KOPT-K1 (cell line): Measurements from ENCODE around the gene PALLD.
"Not testable (repeated sequence)": the region's sequence is repeated elsewhere in the genome, so short reads cannot be mapped to it uniquely, and the experiment has no call there.

Experiments
- H3K27ac ChIP-seq: fragments of 200-600 bp; sonication (generic); 2 replicates; pipeline ENCODE4 v1.5.1; 2016; ENCODE audit warnings: antibody characterized with exemption, mild to moderate bottlenecking, low read depth, low read length; ENCODE audit not compliant: poor library complexity, severe bottlenecking
- H3K36me3 ChIP-seq: fragments of 200-600 bp; sonication (generic); 2 replicates; pipeline ENCODE4 v1.5.1; 2017; ENCODE audit warnings: antibody characterized with exemption, mild to moderate bottlenecking, low read length, moderate library complexity; ENCODE audit not compliant: insufficient read depth
- H3K9me3 ChIP-seq: fragments of 200-600 bp; sonication (generic); 2 replicates; pipeline ENCODE4 v1.5.1; 2017; ENCODE audit warnings: antibody characterized with exemption, low read length, mild to moderate bottlenecking; ENCODE audit not compliant: insufficient read depth, poor library complexity, severe bottlenecking

Gene PALLD

DNA sequence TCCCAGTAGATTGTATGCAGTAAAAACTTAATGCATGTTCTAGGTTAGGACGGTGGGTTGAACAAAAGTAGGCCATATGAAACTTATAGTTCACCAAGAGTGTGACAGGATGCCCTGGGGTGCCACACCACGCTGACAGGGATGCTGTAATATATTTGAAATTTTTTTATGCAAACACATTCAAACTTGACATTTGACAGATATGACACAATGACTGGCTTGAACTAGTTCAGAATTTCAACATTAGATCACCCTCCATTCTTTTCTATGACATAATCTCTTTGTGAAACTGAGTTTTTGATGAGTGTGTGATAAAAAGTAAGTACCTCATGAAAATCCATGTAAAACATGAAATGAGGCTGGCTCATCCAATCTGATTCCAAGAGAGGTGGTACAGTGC is 198.4 kb downstream of the PALLD start:
- Histone ChIP-seq H3K9me3 (no peaks in the 10 kb centered on the region), H3K27ac (no peak overlapping the region), H3K36me3 (no peaks in the 10 kb centered on the region)

DNA sequence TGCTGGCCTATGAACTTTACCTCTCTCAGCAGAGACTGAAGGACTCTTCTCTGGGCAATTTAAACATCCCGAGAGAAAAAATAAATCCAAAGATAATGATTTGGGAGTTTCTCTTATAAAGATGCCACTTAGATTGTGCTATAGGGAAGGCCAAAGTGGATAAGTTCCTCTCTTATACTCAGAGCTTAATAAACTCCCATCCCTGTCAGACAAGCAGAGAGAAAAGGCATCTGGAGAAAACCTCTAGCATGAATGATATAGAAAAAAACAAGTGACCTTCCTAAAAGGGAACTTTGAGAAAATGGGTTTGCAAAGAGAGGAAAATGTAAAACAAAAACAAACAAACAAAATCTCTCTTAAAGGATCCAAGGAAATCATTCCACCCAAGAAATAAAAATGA is 199.4 kb downstream of the PALLD start:
- Histone ChIP-seq H3K27ac (no peak overlapping the region), H3K9me3 (no peaks in the 10 kb centered on the region), H3K36me3 (no peaks in the 10 kb centered on the region)

DNA sequence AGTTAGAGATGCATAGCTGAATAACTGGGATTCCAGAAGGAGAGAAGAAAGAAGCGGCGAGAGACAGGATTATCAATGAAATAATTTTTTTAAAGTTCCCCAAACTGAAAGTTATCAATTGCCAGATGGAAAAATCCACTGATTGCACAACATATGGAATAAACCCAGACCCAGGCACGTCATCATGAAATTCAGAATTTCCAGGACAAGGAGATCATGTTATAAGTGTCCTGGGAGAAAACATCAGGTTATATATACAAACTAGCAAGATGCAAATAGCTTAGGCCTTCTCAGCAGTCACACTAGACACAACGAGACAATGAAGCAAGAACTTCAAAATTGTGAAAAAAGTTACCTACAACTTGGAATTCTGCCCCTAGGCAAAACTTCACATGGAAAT is 200.0 kb downstream of the PALLD start:
- Histone ChIP-seq H3K27ac (no peak overlapping the region), H3K9me3 (no peaks in the 10 kb centered on the region), H3K36me3 (no peaks in the 10 kb centered on the region)

DNA sequence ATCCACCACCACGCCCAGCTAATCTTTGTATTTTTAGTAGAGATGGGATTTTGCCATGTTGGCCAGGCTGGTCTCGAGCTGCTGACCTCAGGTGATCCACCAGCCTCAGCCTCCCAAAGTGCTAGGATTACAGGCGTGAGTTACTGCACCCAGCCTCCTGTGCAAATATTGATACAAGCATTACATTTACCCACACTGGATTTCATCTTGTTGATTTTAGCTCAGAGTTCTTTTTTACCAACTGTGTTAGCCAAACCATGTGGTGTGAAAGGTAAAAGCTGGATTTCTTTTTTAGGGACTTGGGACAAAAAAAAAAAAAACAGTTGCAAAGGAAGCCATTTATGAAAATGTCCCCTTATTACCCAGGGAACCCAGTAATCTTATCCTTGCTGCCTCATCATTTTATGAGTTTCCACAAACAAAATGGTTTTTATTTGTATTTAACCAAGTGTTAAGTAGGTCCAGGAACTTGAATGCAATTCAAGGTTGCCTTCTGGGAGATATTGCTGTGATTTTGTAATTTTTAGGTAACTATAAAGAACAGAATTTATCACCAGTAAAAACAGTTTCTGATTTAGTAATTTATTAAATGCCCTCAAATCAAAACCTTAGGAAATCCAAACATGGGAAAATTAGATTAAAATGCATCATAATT is 202.5 kb downstream of the PALLD start:
- H3K36me3 ChIP-seq: no peaks in the 10 kb centered on the region
- H3K9me3 ChIP-seq: no peaks in the 10 kb centered on the region
- H3K27ac ChIP-seq: no peak overlapping the region

DNA sequence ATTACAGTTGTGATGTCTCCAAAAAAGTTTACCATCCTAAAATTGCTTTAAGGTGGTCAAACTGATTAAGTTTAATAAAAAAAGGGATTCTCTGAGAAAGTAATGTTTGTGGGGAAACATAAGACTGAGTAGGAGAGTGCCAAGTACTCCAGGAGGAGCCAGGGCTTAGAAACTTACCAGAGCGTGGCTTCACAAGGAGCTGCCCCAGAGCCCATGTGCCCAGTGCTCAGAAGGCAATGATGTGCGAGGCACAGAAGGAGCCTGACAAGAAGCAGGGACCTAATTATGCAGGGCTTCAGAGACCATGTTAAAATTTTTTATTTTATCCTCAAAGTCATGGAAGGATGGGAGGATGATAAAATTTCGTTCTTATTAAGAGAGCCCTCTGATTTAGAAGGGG is 204.2 kb downstream of the PALLD start:
- no peaks in the 10 kb centered on the region for H3K36me3 ChIP-seq
- no peak overlapping the region for H3K27ac ChIP-seq
- H3K9me3 ChIP-seq: no peaks in the 10 kb centered on the region

DNA sequence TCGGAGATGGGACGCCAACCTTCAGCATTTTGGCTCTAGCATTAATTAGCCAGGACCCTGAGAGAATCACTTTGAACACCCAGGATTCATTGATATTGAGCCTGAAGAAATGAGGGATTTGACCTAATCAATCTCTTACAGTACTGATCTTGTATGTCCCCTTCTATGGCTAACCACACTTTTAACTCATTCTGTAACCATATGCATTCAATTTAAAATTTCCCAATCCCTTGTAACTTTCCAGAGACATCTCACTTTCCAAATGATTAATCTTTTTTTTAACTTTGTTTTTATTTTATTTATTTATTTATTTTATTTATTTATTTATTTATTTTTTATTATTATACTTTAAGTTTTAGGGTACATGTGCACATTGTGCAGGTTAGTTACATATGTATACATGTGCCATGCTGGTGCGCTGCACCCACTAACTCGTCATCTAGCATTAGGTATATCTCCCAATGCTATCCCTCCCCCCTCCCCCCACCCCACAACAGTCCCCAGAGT is 205.8 kb downstream of the PALLD start:
- not testable (repeated sequence) for H3K27ac ChIP-seq, H3K36me3 ChIP-seq, H3K9me3 ChIP-seq

DNA sequence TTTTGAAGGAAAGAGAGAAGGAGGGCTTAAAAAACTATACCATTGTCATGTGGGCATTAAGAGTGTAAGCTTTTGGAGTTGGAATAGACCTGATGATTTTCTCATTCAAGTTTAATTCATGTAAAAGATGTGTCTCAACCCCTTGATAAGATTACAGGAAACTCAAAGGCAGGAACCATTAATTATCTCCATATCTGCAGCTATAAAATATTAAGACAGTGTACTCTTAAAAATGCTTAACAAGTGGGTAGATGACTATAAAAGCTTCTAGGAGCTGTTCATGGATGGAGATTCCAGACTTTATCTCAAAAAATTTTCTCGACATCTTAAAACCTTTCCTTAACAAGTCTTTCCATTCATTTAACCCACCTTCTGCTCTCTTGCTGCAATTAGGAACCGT is 208.3 kb downstream of the PALLD start:
- H3K9me3 ChIP-seq: no peaks in the 10 kb centered on the region
- H3K36me3 ChIP-seq: no peaks in the 10 kb centered on the region
- H3K27ac ChIP-seq: no peak overlapping the region

DNA sequence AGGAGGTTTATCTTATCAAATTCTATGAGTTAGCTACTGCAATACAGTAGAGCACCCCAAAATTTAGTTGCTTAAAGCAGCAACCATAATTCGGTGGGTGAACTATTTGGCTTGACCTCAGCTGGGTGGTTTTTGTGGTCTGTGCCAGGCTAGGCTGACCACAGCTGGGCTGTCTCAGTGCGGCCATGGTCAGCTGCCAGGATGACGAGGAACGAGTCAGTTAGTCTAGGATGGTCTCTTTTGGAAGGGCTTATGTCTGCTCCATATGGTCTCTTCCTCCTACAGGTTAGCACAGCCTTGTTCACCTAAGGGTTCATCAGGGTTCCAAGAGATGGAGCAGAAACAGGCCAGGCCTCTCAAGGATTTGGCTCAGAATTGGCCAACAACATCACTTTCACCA is 210.4 kb downstream of the PALLD start:
- Histone ChIP-seq H3K36me3 (no peaks in the 10 kb centered on the region), H3K27ac (no peak overlapping the region), H3K9me3 (no peaks in the 10 kb centered on the region)

DNA sequence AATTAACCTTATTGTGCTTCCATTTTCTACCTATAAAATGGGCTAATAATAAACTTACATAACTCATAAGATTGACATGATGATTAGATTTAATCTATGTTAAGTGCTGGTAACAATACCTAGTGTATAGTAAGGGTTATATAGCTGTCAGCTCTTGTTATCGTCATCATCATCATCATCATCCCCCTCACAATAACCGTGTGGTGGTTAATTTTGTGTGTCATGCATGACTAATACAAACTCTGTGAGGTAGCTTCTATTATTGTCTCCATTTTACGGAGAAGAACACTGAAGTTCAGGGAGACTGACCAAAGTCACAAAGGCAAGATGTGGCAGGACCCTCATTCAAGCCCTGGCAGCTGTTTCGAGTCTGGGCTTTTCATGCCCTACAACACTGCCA is 211.3 kb downstream of the PALLD start:
- Histone ChIP-seq H3K27ac (no peak overlapping the region), H3K36me3 (no peaks in the 10 kb centered on the region), H3K9me3 (no peaks in the 10 kb centered on the region)

DNA sequence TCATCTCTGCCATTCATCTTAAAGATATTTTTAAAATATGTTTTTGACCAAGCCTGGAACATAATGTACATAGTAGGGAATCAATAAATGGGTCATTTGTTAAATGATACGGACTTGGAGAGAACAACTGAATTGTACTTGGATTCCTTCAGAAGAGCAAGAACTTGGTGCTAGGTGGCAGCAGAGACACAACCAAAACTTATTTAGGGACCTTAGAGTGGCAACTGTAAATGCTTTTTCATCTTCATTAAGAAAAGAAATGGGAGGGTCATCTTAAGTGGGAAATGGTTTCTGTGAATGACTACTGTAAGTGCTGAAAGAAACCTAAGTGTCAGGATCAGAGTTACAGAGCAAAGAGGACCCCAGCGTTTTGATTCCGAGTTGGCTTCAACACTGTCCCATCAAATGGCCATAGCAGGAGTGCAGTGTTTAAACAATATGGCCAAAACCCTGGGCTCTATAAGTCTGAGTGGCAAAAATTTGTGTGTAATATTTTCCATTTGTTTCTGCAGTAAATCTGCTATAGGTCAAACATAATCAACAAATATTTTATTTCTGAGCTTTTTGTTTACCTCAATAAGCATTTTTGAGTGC is 213.6 kb downstream of the PALLD start:
- no peaks in the 10 kb centered on the region for H3K9me3 ChIP-seq
- no peak overlapping the region for H3K27ac ChIP-seq
- no peaks in the 10 kb centered on the region for H3K36me3 ChIP-seq

DNA sequence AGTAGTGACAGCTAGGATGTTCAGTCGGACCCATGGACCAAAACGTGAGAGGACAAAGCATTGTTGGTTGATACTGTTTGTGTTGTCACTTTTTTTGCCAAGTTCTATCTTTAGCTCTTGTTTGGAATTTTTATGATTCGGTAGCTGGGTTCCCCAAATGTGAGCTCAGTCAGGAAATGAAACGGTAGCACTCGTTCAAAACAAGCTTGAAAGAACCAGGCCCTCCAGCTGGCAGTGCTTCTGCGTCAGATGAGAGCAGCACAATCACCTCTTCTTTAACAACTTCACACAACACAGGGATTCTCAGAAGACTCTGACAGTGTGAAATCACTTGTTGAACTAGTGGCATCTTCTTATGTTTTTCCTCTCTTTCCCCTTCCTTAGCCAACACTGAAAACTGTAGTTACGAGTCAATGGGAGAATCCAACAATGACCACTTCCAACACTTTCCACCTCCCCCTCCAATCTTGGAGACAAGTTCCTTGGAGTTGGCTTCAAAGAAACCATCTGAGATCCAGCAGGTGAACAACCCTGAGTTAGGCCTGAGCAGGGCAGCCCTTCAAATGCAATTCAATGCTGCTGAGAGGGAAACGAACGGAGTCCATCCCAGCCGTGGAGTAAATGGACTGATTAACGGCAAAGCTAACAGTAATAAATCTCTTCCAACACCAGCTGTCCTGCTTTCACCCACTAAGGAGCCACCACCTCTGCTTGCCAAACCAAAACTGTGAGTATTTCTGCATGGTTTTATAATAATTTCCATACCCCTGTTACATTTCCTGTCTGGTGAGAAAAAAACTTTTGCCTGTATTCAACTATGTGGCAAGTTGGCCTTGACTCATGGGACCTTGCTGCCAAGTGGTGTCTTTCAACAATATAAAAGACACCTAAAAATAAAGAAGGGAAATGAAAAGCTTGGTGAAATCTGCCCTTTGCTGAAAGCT is 214.6 kb downstream of the PALLD start:
- no peaks in the 10 kb centered on the region for H3K36me3 ChIP-seq
- H3K27ac ChIP-seq: no peak overlapping the region
- no peaks in the 10 kb centered on the region for H3K9me3 ChIP-seq

DNA sequence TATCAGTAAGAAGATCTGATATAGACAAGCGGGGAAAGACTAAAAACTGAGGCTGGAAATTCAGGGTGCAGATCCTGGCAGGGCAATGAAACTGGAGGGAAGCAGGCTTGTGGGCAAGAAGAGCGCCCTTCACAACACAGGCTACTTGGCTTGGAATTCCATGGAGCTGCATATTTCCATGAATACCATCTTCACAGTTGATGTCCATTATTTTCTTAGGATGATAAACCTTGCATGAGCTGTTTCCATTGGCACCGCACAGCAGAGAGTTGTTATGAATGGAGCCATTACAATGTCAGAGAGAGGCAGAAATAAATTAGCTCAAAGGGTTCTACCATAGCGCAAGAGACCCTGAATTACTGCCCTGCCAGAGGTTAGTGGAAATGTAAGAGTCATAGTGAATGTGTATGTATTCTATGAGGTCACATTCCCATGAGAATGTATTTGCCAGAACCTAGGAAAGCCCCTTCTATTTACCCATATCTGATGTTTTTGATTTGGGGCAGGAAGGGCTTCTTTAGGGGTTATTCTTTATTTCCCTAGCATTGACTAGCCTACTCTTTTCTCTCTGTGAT is 215.6 kb downstream of the PALLD start:
- Histone ChIP-seq H3K36me3 (no peaks in the 10 kb centered on the region), H3K27ac (no peak overlapping the region), H3K9me3 (no peaks in the 10 kb centered on the region)

DNA sequence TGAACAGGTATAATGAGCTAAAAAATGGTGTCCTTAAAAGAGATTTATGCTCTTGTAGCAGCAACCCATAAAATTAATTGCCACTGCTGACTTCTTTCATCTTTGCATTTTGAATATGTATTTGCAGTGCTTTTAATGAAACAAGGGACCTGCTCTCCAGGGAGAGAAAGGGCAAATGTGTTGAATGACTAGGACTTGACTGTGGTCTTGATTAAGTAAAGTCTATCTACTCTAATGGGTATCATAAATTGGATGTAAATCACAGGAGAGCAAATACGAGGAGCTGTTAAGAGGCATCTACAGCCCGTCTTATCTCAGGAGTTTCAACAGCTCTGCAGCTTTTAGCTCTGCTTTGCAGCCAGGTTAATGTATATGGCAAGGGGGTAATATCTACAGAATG is 216.4 kb downstream of the PALLD start:
- Histone ChIP-seq H3K36me3 (no peaks in the 10 kb centered on the region), H3K9me3 (no peaks in the 10 kb centered on the region), H3K27ac (no peak overlapping the region)

DNA sequence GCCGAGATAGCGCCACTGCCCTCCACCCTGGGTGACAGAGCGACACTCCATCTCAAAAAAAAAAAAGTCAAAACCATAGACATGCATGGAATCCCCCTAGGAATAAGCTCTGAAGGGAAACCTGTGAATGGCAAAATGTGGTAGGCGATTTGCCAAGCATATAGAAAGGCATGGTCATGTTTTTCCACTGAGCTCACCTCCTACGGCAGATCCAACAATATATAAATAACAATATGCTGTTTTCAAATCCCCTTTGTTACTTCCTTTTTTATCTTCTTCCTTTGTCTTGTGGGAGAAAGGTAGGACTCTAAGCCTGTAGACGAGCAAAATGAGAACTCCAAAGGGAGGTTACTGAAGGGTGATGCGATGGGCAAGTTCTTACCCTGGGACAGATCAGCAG is 219.0 kb downstream of the PALLD start:
- H3K27ac ChIP-seq: no peak overlapping the region
- no peaks in the 10 kb centered on the region for H3K9me3 ChIP-seq
- H3K36me3 ChIP-seq: no peaks in the 10 kb centered on the region
